IPS-18a (cell line): ENCODE results near the gene GBX2.

ENCODE experiments used
- H3K27ac ChIP-seq: one replicate; pipeline ENCODE4 v1.5.1; 2013; ENCODE audit warnings: low read length
- H3K27me3 ChIP-seq: one replicate; pipeline ENCODE4 v1.6.1; 2013; ENCODE audit warnings: mild to moderate bottlenecking, low read length; ENCODE audit not compliant: control insufficient read depth, insufficient read depth
- H3K36me3 ChIP-seq: one replicate; pipeline ENCODE4 v1.6.1; 2013; ENCODE audit warnings: low read depth, low read length; ENCODE audit not compliant: control insufficient read depth
- H3K4me1 ChIP-seq: one replicate; pipeline ENCODE4 v1.6.1; 2013; ENCODE audit warnings: low read depth, low read length; ENCODE audit not compliant: control insufficient read depth
- H3K4me3 ChIP-seq: one replicate; pipeline ENCODE4 v1.5.1; 2013; ENCODE audit warnings: low read length
- H3K9ac ChIP-seq: one replicate; pipeline ENCODE4 v1.6.1; 2013; ENCODE audit warnings: mild to moderate bottlenecking, low read length, moderate library complexity
- H3K9me3 ChIP-seq: one replicate; pipeline ENCODE4 v1.6.1; 2013; ENCODE audit warnings: low read depth, low read length; ENCODE audit not compliant: control insufficient read depth

GBX2 gene

DNA sequence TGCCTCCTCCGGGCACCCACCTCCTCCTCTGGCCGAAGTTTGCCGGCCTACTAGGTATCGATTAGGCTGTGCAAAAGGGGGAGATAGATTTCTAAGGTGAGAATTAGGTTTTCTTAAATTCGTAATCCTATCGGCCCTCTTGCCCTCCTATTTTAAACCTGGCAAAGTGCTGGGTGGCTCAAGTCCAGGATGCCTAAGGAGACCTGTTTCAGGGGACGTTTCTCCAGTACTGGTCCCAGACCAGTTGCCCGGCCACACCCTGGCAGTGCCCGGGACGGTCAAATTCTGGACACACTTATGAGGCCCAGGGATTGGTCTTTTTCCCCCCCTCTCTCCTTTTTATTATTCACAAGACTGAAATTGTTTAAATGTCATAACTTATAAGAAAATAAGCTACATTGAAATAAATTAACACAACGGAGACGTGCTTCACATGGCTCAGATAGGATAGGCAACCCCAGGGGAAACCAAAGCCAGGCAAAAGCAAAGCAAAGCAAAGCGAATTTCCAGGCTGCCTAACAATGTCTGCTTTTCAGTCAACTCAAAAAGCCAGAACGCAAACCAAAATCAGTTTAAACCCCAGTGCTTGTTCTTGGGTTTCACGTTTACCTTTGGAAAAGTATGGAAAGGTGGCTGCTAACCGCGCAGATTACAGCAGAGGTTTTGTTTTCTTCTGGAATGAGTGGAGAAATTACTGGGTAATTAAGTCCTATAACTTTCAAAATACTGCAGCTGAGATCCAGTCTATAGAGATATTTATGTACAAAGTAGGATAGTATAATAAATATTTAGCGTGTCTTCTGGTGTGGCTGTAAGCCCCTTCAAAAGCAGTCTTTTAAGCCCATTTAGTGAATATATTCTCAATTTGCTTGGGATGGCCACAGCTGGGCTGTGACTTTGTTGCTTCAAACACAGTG lies 3.0 kb downstream of the GBX2 start:
- Histone ChIP-seq H3K4me1 (peaks cover 36% of the 10 kb centered on the region), H3K27ac (no peak overlapping the region), H3K9me3 (no peaks in the 10 kb centered on the region), H3K9ac (no peak overlapping the region), H3K4me3 (peak overlapping the region; percentile 70), H3K27me3 (peaks cover 100% of the 10 kb centered on the region), H3K36me3 (peaks cover 5% of the 10 kb centered on the region)

- Histone ChIP-seq H3K36me3 (peaks cover 5% of the 10 kb centered on the region), H3K9me3 (no peaks in the 10 kb centered on the region), H3K4me1 (peaks cover 28% of the 10 kb centered on the region), H3K9ac (no peak overlapping the region), H3K27me3 (peaks cover 99% of the 10 kb centered on the region), H3K4me3 (peak overlapping the region; percentile 70), H3K27ac (no peak overlapping the region)
These were observed 3.8 kb downstream of the GBX2 start for GRCh38 chr2:236164201-236164924.

GRCh38 chr2:236163471-236164200 lies 4.5 kb downstream of the GBX2 start:
- Histone ChIP-seq H3K27me3 (peaks cover 99% of the 10 kb centered on the region), H3K27ac (no peak overlapping the region), H3K36me3 (peaks cover 5% of the 10 kb centered on the region), H3K9ac (no peak overlapping the region), H3K4me1 (peaks cover 32% of the 10 kb centered on the region), H3K9me3 (no peaks in the 10 kb centered on the region), H3K4me3 (peak overlapping the region; percentile 70)

DNA sequence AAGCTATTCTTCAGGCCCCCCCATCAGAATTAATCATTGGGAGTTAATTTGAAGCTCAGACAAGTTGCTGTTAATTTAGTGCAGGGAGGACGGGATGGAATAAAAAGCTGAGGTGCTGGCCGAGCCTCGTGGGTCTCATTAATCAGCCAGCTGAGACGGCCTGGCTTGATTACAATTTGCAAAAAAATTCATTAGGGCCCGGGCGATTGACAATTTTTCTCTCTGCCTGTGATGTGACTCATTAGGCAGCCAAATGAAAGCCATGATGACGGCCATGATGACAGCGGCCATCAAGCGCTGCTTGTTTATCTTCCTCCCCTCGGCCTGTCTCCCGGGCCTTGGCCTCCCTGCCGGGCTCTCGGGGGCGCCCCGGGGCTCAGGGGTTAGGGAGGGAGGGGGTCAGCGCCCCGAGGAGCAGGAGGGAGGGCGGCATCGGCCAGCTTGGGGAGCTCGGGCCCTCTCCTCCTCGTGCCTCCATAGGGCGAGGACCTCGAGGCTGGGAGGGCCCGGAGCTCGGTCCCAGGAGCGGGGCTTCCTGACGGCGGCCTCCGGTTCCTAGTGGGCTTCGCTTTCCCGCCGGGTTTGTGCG lies 5.2 kb downstream of the GBX2 start:
- H3K27ac ChIP-seq: no peak overlapping the region
- no peaks in the 10 kb centered on the region for H3K9me3 ChIP-seq
- no peak overlapping the region for H3K9ac ChIP-seq
- H3K4me3 ChIP-seq: peak overlapping the region; percentile 70
- peaks cover 5% of the 10 kb centered on the region for H3K36me3 ChIP-seq
- peaks cover 38% of the 10 kb centered on the region for H3K4me1 ChIP-seq
- peaks cover 99% of the 10 kb centered on the region for H3K27me3 ChIP-seq

GRCh38 chr2:236162031-236162845 lies 5.9 kb downstream of the GBX2 start:
- Histone ChIP-seq H3K36me3 (peaks cover 5% of the 10 kb centered on the region), H3K9me3 (no peaks in the 10 kb centered on the region), H3K4me1 (peaks cover 38% of the 10 kb centered on the region), H3K27ac (no peak overlapping the region), H3K27me3 (peaks cover 99% of the 10 kb centered on the region), H3K4me3 (no peak overlapping the region), H3K9ac (no peak overlapping the region)

- H3K4me1 ChIP-seq: peaks cover 34% of the 10 kb centered on the region
- H3K9ac ChIP-seq: no peak overlapping the region
- no peak overlapping the region for H3K4me3 ChIP-seq
- peaks cover 5% of the 10 kb centered on the region for H3K36me3 ChIP-seq
- H3K27ac ChIP-seq: no peak overlapping the region
- no peaks in the 10 kb centered on the region for H3K9me3 ChIP-seq
- peaks cover 99% of the 10 kb centered on the region for H3K27me3 ChIP-seq
These were observed 6.7 kb downstream of the GBX2 start for GRCh38 chr2:236161531-236161930.

- Histone ChIP-seq H3K27ac (no peak overlapping the region), H3K9me3 (no peaks in the 10 kb centered on the region), H3K27me3 (peaks cover 99% of the 10 kb centered on the region), H3K4me3 (no peak overlapping the region), H3K9ac (no peak overlapping the region), H3K4me1 (peaks cover 33% of the 10 kb centered on the region), H3K36me3 (peaks cover 5% of the 10 kb centered on the region)
These were observed 7.1 kb downstream of the GBX2 start for GRCh38 chr2:236161082-236161462.

DNA sequence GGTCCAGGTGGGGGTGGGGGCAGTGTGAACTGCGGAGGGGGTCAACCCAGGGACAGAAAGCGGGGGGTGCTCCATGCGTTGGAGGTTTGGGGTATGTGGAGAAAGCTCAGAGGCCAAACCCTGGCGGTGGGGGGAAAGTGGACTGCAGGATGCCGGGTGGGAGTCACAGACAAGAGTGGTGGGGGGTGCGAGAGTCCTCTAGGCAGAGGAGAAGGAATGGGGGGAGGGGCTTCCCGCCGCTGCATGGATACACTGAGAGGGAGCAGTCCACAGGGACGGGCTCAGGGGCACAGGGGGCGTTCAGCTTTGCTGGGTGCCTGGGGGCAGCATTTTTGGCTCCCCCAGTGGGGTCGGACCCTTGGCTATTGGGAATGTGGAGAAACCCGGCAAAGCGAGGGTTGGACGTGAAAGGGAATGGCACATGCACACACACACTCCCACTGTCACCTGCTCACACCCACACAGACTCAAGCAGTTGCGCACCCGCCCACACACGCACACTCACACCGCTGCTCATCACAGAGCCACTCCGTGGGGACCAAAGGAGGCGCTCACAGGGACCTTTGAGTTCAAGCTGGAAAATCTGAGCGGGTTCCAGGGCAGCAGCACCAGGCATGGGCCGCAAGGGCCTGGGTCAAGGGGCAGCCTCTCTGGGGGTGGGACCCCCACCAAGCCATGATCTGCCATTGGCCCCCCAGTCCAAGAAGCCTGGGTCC lies 7.7 kb downstream of the GBX2 start:
- Histone ChIP-seq H3K9ac (no peak overlapping the region), H3K4me1 (peaks cover 33% of the 10 kb centered on the region), H3K9me3 (no peaks in the 10 kb centered on the region), H3K27me3 (peaks cover 99% of the 10 kb centered on the region), H3K4me3 (no peak overlapping the region), H3K27ac (no peak overlapping the region), H3K36me3 (peaks cover 1% of the 10 kb centered on the region)

GRCh38 chr2:236159778-236160170 lies 8.4 kb downstream of the GBX2 start:
- Histone ChIP-seq H3K27me3 (peaks cover 99% of the 10 kb centered on the region), H3K4me1 (peaks cover 31% of the 10 kb centered on the region), H3K4me3 (no peak overlapping the region), H3K27ac (no peak overlapping the region), H3K36me3 (no peaks in the 10 kb centered on the region), H3K9ac (no peak overlapping the region), H3K9me3 (no peaks in the 10 kb centered on the region)
